ENCODE measurements around the gene CLK1.

GRCh38 chr2:200852605-200853004 lies 11.9 kb downstream of the CLK1 start:
- no peak for TF ChIP-seq CTCF (IDR thresholded peaks at IDR 0.05)
- TF ChIP-seq POLR2A (IDR thresholded peaks at IDR 0.05): no peak
